Measurements from ENCODE around the gene PSME3. TPM values are rescaled to one million over a fixed set of nuclear protein-coding genes. Genes with fewer than 3 reads are reported as not detected.

PSME3 gene
- total and polyA plus RNA-seq, 2 of the 13 experiments (the other 11 are each of a cell fraction or from before 2014, with no cell fraction given), result 66.3 to 135 TPM

GRCh38 chr17:42891539-42892152 lies 58.4 kb downstream of the PSME3 start (continued):
- TF ChIP-seq, protein P1, sequence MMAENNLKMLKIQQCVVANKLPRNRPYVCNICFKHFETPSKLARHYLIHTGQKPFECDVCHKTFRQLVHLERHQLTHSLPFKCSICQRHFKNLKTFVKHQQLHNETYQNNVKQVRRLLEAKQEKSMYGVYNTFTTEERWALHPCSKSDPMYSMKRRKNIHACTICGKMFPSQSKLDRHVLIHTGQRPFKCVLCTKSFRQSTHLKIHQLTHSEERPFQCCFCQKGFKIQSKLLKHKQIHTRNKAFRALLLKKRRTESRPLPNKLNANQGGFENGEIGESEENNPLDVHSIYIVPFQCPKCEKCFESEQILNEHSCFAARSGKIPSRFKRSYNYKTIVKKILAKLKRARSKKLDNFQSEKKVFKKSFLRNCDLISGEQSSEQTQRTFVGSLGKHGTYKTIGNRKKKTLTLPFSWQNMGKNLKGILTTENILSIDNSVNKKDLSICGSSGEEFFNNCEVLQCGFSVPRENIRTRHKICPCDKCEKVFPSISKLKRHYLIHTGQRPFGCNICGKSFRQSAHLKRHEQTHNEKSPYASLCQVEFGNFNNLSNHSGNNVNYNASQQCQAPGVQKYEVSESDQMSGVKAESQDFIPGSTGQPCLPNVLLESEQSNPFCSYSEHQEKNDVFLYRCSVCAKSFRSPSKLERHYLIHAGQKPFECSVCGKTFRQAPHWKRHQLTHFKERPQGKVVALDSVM (CRISPR knock-in tag; IDR thresholded peaks at IDR 0.05), result peak; percentile 65; the same call in 1 of the 2 replicates
- TF ChIP-seq KMT2A (CRISPR knock-in tag; IDR thresholded peaks at IDR 0.05) (0 out of 2 replicates have a peak, but pooled peaks have one; percentile 24), FOSL2 (CRISPR knock-in tag; IDR thresholded peaks at IDR 0.05) (no peak; the same call in 1 of the 2 replicates), ELK4 (CRISPR knock-in tag; IDR thresholded peaks at IDR 0.05; ENCODE audit: borderline replicate concordance) (no peak), ZBTB14 (CRISPR knock-in tag; IDR thresholded peaks at IDR 0.05) (no peak), CREB1 (IDR thresholded peaks at IDR 0.05) (no peak), CREB1 (CRISPR knock-in tag; IDR thresholded peaks at IDR 0.05) (no peak), ATF5 (CRISPR knock-in tag; IDR thresholded peaks at IDR 0.05; ENCODE audit: low read depth) (no peak), HNF4A (CRISPR knock-in tag; IDR thresholded peaks at IDR 0.05) (peak; percentile 42; the same call in 1 of the 2 replicates), SMAD9 (CRISPR knock-in tag; IDR thresholded peaks at IDR 0.05) (no peak), ZNF235 (CRISPR knock-in tag; IDR thresholded peaks at IDR 0.05; ENCODE audit: borderline replicate concordance) (no peak), REXO4 (CRISPR knock-in tag; IDR thresholded peaks at IDR 0.05; ENCODE audit: borderline replicate concordance) (no peak), NFKBIZ (CRISPR knock-in tag; IDR thresholded peaks at IDR 0.05) (no peak), ZNF563 (CRISPR knock-in tag; IDR thresholded peaks at IDR 0.05) (peak; percentile 35; the same call in 1 of the 2 replicates), TIGD3 (CRISPR knock-in tag; IDR thresholded peaks at IDR 0.05; ENCODE audit: borderline replicate concordance) (no peak), ZNF430 (CRISPR knock-in tag; IDR thresholded peaks at IDR 0.05) (no peak), NFYB (CRISPR knock-in tag; IDR thresholded peaks at IDR 0.05) (no peak), JUNB (CRISPR knock-in tag; IDR thresholded peaks at IDR 0.05; ENCODE audit: borderline replicate concordance) (no peak)
- TF ChIP-seq, protein P2, sequence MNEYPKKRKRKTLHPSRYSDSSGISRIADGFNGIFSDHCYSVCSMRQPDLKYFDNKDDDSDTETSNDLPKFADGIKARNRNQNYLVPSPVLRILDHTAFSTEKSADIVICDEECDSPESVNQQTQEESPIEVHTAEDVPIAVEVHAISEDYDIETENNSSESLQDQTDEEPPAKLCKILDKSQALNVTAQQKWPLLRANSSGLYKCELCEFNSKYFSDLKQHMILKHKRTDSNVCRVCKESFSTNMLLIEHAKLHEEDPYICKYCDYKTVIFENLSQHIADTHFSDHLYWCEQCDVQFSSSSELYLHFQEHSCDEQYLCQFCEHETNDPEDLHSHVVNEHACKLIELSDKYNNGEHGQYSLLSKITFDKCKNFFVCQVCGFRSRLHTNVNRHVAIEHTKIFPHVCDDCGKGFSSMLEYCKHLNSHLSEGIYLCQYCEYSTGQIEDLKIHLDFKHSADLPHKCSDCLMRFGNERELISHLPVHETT (CRISPR knock-in tag; conservative IDR thresholded peaks at IDR 0.05), result no peak
- TF ChIP-seq, protein P3, sequence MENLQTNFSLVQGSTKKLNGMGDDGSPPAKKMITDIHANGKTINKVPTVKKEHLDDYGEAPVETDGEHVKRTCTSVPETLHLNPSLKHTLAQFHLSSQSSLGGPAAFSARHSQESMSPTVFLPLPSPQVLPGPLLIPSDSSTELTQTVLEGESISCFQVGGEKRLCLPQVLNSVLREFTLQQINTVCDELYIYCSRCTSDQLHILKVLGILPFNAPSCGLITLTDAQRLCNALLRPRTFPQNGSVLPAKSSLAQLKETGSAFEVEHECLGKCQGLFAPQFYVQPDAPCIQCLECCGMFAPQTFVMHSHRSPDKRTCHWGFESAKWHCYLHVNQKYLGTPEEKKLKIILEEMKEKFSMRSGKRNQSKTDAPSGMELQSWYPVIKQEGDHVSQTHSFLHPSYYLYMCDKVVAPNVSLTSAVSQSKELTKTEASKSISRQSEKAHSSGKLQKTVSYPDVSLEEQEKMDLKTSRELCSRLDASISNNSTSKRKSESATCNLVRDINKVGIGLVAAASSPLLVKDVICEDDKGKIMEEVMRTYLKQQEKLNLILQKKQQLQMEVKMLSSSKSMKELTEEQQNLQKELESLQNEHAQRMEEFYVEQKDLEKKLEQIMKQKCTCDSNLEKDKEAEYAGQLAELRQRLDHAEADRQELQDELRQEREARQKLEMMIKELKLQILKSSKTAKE (CRISPR knock-in tag; IDR thresholded peaks at IDR 0.05; ENCODE audit: borderline replicate concordance), result peak; percentile 49; the same call in 1 of the 2 replicates

Data from HepG2 (cell line).